Measurements from ENCODE around the gene ELFN1. TPM values are rescaled to one million over a fixed set of nuclear protein-coding genes. Genes with fewer than 3 reads are reported as not detected.

The ELFN1 gene
- total RNA-seq, 1 experiment from 2014 or later: 0.69 TPM

DNA sequence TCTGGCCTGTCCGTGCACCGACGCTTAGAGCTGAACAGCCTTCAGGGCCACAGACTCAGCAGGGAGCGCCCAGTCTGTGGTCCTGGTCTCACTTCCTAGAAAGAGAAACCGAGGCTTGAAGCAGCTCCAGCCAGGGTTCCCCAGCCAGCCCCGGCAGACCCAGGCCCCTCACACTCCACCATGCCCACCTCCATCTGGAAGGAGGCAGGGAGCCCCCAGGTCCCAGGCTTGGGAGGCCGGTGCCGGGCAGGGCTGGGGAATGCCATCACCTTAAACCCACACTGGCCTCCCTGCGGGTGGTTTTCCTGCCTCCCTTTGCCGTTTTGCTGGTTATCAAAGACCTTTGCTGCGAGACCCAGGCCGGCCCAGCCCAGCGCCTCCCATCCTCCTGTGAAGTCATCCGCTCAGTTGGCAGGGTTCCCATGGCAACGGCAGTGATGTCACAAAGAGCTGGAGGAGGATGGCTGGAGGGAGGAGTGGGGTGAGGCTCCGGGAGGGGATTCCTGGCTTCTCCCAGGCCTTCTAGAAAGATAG, 24.0 kb downstream of the ELFN1 start:
- Histone ChIP-seq H3F3A (ENCODE audit: low read length, unreplicated experiment) (no peaks in the 10 kb centered on the region), H3K9me2 (replicated peaks; ENCODE audit: low read length) (no peaks in the 10 kb centered on the region), H2AFZ (ENCODE audit: low read length) (no peak overlapping the region), H4K20me1 (ENCODE audit: low read length) (no peaks in the 10 kb centered on the region), H3K9me3 (ENCODE audit: low read length) (no peaks in the 10 kb centered on the region), H3K27ac (ENCODE audit: low read length) (no peak overlapping the region), H3K36me3 (ENCODE audit: low read depth, low read length) (no peaks in the 10 kb centered on the region), H3K9ac (ENCODE audit: low read length) (no peak overlapping the region), H3K4me3 (ENCODE audit: low read length) (no peak overlapping the region), H3K79me2 (ENCODE audit: low read length) (no peaks in the 10 kb centered on the region), H3K27me3 (ENCODE audit: low read length) (peaks cover 71% of the 10 kb centered on the region), H3K4me2 (ENCODE audit: low read length) (no peak overlapping the region), H3K4me1 (ENCODE audit: insufficient read depth, low read length) (no peaks in the 10 kb centered on the region)
- no TSS peak for BruUV-seq (replicated peaks)
- peak; percentile 12; the same call in 1 of the 2 replicates for ATAC-seq
- intact Hi-C loops (cut with micrococcal nuclease): no loop called here
- peak; percentile 18 for DNase-seq
- TF ChIP-seq EZH2phosphoT487 (IDR thresholded peaks at IDR 0.05; ENCODE audit: borderline replicate concordance, low read length) (no peak), EZH2 (IDR thresholded peaks at IDR 0.05; ENCODE audit: low read length, unreplicated experiment) (no peak), CTCF (conservative IDR thresholded peaks at IDR 0.05; ENCODE audit: low read depth, low read length) (no peak)
- CTCF ChIA-PET: no interaction called here
- POLR2A ChIA-PET (ENCODE audit: unreplicated experiment): no interaction called here

GRCh38 chr7:1694611-1695511, 24.8 kb downstream of the ELFN1 start:
- no peak for DNase-seq
- intact Hi-C loops (cut with micrococcal nuclease): no loop called here
- CTCF ChIA-PET: no interaction called here

More at GRCh38 chr7:1694611-1695511, 24.8 kb downstream of the ELFN1 start:
- Histone ChIP-seq H2AFZ (ENCODE audit: low read length) (no peak overlapping the region), H3K36me3 (ENCODE audit: low read depth, low read length) (no peaks in the 10 kb centered on the region), H3K27ac (ENCODE audit: low read length) (no peak overlapping the region), H3K79me2 (ENCODE audit: low read length) (no peaks in the 10 kb centered on the region), H3K9me2 (replicated peaks; ENCODE audit: low read length) (no peaks in the 10 kb centered on the region), H3K4me2 (ENCODE audit: low read length) (no peak overlapping the region), H3K4me1 (ENCODE audit: insufficient read depth, low read length) (no peaks in the 10 kb centered on the region), H3K9ac (ENCODE audit: low read length) (no peak overlapping the region), H4K20me1 (ENCODE audit: low read length) (no peaks in the 10 kb centered on the region), H3K9me3 (ENCODE audit: low read length) (no peaks in the 10 kb centered on the region), H3K27me3 (ENCODE audit: low read length) (peaks cover 76% of the 10 kb centered on the region), H3F3A (ENCODE audit: low read length, unreplicated experiment) (no peaks in the 10 kb centered on the region), H3K4me3 (ENCODE audit: low read length) (no peak overlapping the region)
- ATAC-seq: no peak
- POLR2A ChIA-PET (ENCODE audit: unreplicated experiment): no interaction called here
- TF ChIP-seq EZH2 (IDR thresholded peaks at IDR 0.05; ENCODE audit: low read length, unreplicated experiment) (no peak), CTCF (conservative IDR thresholded peaks at IDR 0.05; ENCODE audit: low read depth, low read length) (no peak), EZH2phosphoT487 (IDR thresholded peaks at IDR 0.05; ENCODE audit: borderline replicate concordance, low read length) (no peak)
- no TSS peak for BruUV-seq (replicated peaks)
